SK-N-SH (cell line): ENCODE data around the gene CCDC191. TPM values are rescaled to one million over a fixed set of nuclear protein-coding genes. Genes with fewer than 3 reads are reported as not detected.

Experiments
- CTCF ChIA-PET: fragments of 300-600, 350-600 bp; formaldehyde crosslinking; extraction: SDS; loops from one replicate; lab custom pipeline; 2021; lab: Yijun Ruan, JAX
- POLR2A ChIA-PET: fragments of 350-600 bp; sonication (Branson Sonifier 250); formaldehyde crosslinking; extraction: SDS; loops from one replicate; lab custom pipeline; 2020; ENCODE audit warnings: antibody characterized with exemption, inconsistent platforms; lab: Yijun Ruan, JAX
- DNase-seq: peaks from one replicate; pipeline ENCODE4 v3.0.0; 2012
- H2AFZ ChIP-seq: fragments of 200-600 bp; sonication (generic); 2 replicates; pipeline ENCODE4 v1.8.1; 2016; ENCODE audit warnings: antibody characterized with exemption, mild to moderate bottlenecking, low read depth
- H3F3A ChIP-seq: fragments of 200-600 bp; sonication (generic); replicated peaks from 2 replicates; pipeline ENCODE3; 2016; ENCODE audit warnings: antibody characterized with exemption, mild to moderate bottlenecking; ENCODE audit not compliant: insufficient read depth
- H3K27ac ChIP-seq, 2 experiments: fragments of 200-500 bp in 1 of 2; fragments of 200-600 bp in 1 of 2; sonication (Bioruptor generic) in 1 of 2; sonication (generic), shearing (Covaris generic) in 1 of 2; 2 replicates each; pipeline versions ENCODE4 v1.5.1 to v1.6.1; 2014 to 2016; ENCODE audit warnings: low read depth in 2 of 2, inconsistent platforms in 1 of 2, low read length in 1 of 2, mild to moderate bottlenecking in 1 of 2, mixed read lengths in 1 of 2
- H3K27me3 ChIP-seq: fragments of 200-600 bp; sonication (generic), shearing (Covaris generic); 2 replicates; pipeline ENCODE4 v1.6.1; 2016; ENCODE audit warnings: mixed run types; ENCODE audit not compliant: insufficient read depth
- H3K36me3 ChIP-seq, 2 experiments: fragments of 200-500 bp in 1 of 2; fragments of 200-600 bp in 1 of 2; sonication (Bioruptor generic) in 1 of 2; sonication (generic) in 1 of 2; replicated peaks in 1 of 2; 2 replicates each; pipeline versions ENCODE3 to v1.5.1; 2014 to 2016; ENCODE audit warnings: low read length in 1 of 2, mild to moderate bottlenecking in 1 of 2; ENCODE audit not compliant: insufficient read depth in 2 of 2, control insufficient read depth in 1 of 2
- H3K4me1 ChIP-seq, 2 experiments: fragments of 200-500 bp in 1 of 2; fragments of 200-600 bp in 1 of 2; sonication (Bioruptor generic) in 1 of 2; sonication (generic), shearing (Covaris generic) in 1 of 2; 2 replicates each; pipeline versions ENCODE4 v1.5.1 to v1.6.1; 2014 to 2016; ENCODE audit warnings: low read depth in 1 of 2, low read length in 1 of 2, mixed run types in 1 of 2; ENCODE audit not compliant: insufficient read depth in 2 of 2, control insufficient read depth in 1 of 2
- H3K4me2 ChIP-seq: fragments of 200-600 bp; sonication (generic), shearing (Covaris generic); 2 replicates; pipeline ENCODE4 v1.6.1; 2017; ENCODE audit warnings: mixed run types
- H3K4me3 ChIP-seq, 2 experiments: fragments of 200-500 bp in 1 of 2; fragments of 200-600 bp in 1 of 2; sonication (Bioruptor generic) in 1 of 2; sonication (generic), shearing (Covaris generic) in 1 of 2; 2 replicates each; pipeline versions ENCODE4 v1.5.1 to v1.8.1; 2014 to 2016; ENCODE audit warnings: low read depth in 2 of 2, inconsistent platforms in 1 of 2, low read length in 1 of 2, mild to moderate bottlenecking in 1 of 2, mixed read lengths in 1 of 2, moderate library complexity in 1 of 2
- H3K79me2 ChIP-seq: fragments of 200-600 bp; sonication (generic); 2 replicates; pipeline ENCODE4 v1.8.1; 2017; ENCODE audit warnings: mild to moderate bottlenecking; ENCODE audit not compliant: insufficient read depth
- H3K9ac ChIP-seq: fragments of 200-600 bp; sonication (generic); 2 replicates; pipeline ENCODE4 v1.6.1; 2017; ENCODE audit warnings: mixed run types
- H3K9me2 ChIP-seq: fragments of 200-600 bp; sonication (generic); 2 replicates; pipeline ENCODE4 v1.6.1; 2017; ENCODE audit warnings: mixed run types
- H3K9me3 ChIP-seq: fragments of 200-600 bp; sonication (generic); 2 replicates; pipeline ENCODE4 v1.6.1; 2017; ENCODE audit warnings: mixed run types, mild to moderate bottlenecking, moderate library complexity
- H4K20me1 ChIP-seq: fragments of 200-600 bp; sonication (generic); 2 replicates; pipeline ENCODE4 v1.6.1; 2017; ENCODE audit warnings: mild to moderate bottlenecking, mixed run types; ENCODE audit not compliant: insufficient read depth
- CHD2 ChIP-seq: fragments of 150-350 bp; IDR thresholded peaks from 2 replicates; pipeline ENCODE4 v1.6.1; 2018; ENCODE audit warnings: low read length; ENCODE audit not compliant: partially characterized antibody
- CTCF ChIP-seq: fragments of 200-600 bp; sonication (generic); IDR thresholded peaks from 2 replicates; pipeline ENCODE4 v1.6.1; 2017; ENCODE audit warnings: antibody characterized with exemption, mild to moderate bottlenecking, moderate library complexity
- FOXM1 ChIP-seq: IDR thresholded peaks from 2 replicates; pipeline ENCODE4 v1.4.0; 2012; ENCODE audit warnings: low read depth, mild to moderate bottlenecking
- GABPA ChIP-seq: IDR thresholded peaks from 2 replicates; pipeline ENCODE4 v1.4.0; 2012; ENCODE audit warnings: low read depth, mild to moderate bottlenecking
- GATA2 ChIP-seq: sonication (generic); formaldehyde crosslinking; IDR thresholded peaks from 2 replicates; pipeline ENCODE4 v1.5.0; 2020; ENCODE audit warnings: mild to moderate bottlenecking, missing genetic modification reagents
- JUND ChIP-seq: IDR thresholded peaks from 2 replicates; pipeline ENCODE4 v1.4.0; 2012
- MAX ChIP-seq: IDR thresholded peaks from 2 replicates; pipeline ENCODE4 v1.4.0; 2012; ENCODE audit warnings: low read depth
- POLR2AphosphoS5 ChIP-seq: IDR thresholded peaks from 2 replicates; pipeline ENCODE4 v1.6.1; 2012; ENCODE audit warnings: low read depth, low read length
- RAD21 ChIP-seq: IDR thresholded peaks from 2 replicates; pipeline ENCODE4 v1.6.1; 2012; ENCODE audit warnings: mild to moderate bottlenecking, low read length
- REST ChIP-seq: IDR thresholded peaks from 2 replicates; pipeline ENCODE4 v1.6.1; 2012; ENCODE audit warnings: mild to moderate bottlenecking, low read depth, low read length, moderate library complexity
- SMC3 ChIP-seq: IDR thresholded peaks from 2 replicates; pipeline ENCODE4 v1.6.1; 2012; ENCODE audit warnings: low read depth, low read length, improper control_type of control experiment
- TEAD4 ChIP-seq: IDR thresholded peaks from 2 replicates; pipeline ENCODE4 v1.4.0; 2012; ENCODE audit warnings: mild to moderate bottlenecking, borderline replicate concordance; ENCODE audit not compliant: insufficient read depth
- USF2 ChIP-seq: fragments of 150-350 bp; IDR thresholded peaks from 2 replicates; pipeline ENCODE4 v1.6.1; 2017; ENCODE audit warnings: antibody characterized with exemption, low read length, low read depth, borderline replicate concordance
- ZBTB33 ChIP-seq: IDR thresholded peaks from 2 replicates; pipeline ENCODE4 v1.4.0; 2012; ENCODE audit warnings: low read depth, borderline replicate concordance
- WGBS: methylation state at CpG from one replicate; pipeline ENCODE4 v1.1.6; 2017; ENCODE audit warnings: low lambda C conversion rate; 5-methylcytosine and 5-hydroxymethylcytosine counted together
- polyA plus RNA-seq, 3 experiments: library from polyadenylated mRNA; depleted of rRNA; stranded (reverse); fragments of >200 nt; gene quantifications; 2 replicates each; pipeline ENCODE4 v1.2.3, GENCODE V29; 2012

Gene CCDC191
- polyA plus RNA-seq, 1 of the 3 experiments (the other 2 are of a cell fraction), result 3.1 TPM

GRCh38 chr3:113983544-113983943 is 72.8 kb downstream of the CCDC191 start:
- Histone ChIP-seq H3K27me3 (no peaks in the 10 kb centered on the region), H3F3A (no peaks in the 10 kb centered on the region), H3K4me2 (no peak overlapping the region), H3K27ac (no peak overlapping the region), H3K4me3 (no peak overlapping the region), H4K20me1 (no peaks in the 10 kb centered on the region), H3K9me3 (no peaks in the 10 kb centered on the region), H2AFZ (no peak overlapping the region), H3K79me2 (no peaks in the 10 kb centered on the region), H3K9ac (no peak overlapping the region), H3K36me3 (peaks cover 19 to 31% of the 10 kb centered on the region in 2 experiments), H3K4me1 (no peaks in the 10 kb centered on the region), H3K9me2 (no peaks in the 10 kb centered on the region)
- ChIA-PET CTCF (no interaction called here), POLR2A (no interaction called here)
- no peak for DNase-seq
- TF ChIP-seq MAX (no peak), TEAD4 (no peak), FOXM1 (no peak), RAD21 (no peak), JUND (no peak), SMC3 (no peak), CHD2 (no peak), CTCF (no peak), GATA2 (CRISPR knock-in tag) (no peak), ZBTB33 (no peak), POLR2AphosphoS5 (no peak), REST (no peak), GABPA (no peak), USF2 (no peak)
- WGBS, result 91% methylated on average over 3 of the region's 3 CpGs
